Ishikawa (cell line): ENCODE results near the gene ECEL1.

ENCODE experiments used
- CEBPB ChIP-seq: IDR thresholded peaks from 2 replicates; pipeline ENCODE4 v1.6.1; 2012
- CREB1 ChIP-seq: IDR thresholded peaks from 2 replicates; pipeline ENCODE4 v1.6.1; 2012; ENCODE audit warnings: low read depth
- EP300 ChIP-seq: IDR thresholded peaks from 2 replicates; pipeline ENCODE4 v1.6.1; 2012; ENCODE audit warnings: borderline replicate concordance
- FOXM1 ChIP-seq: IDR thresholded peaks from 2 replicates; pipeline ENCODE4 v1.6.1; 2012; ENCODE audit warnings: low read depth, borderline replicate concordance
- MAX ChIP-seq: IDR thresholded peaks from 2 replicates; pipeline ENCODE4 v1.6.1; 2012
- NFIC ChIP-seq: IDR thresholded peaks from 2 replicates; pipeline ENCODE4 v1.6.1; 2012
- RAD21 ChIP-seq: IDR thresholded peaks from 2 replicates; pipeline ENCODE4 v1.6.1; 2012; ENCODE audit warnings: low read depth
- REST ChIP-seq: IDR thresholded peaks from 2 replicates; pipeline ENCODE4 v1.6.1; 2012; ENCODE audit warnings: low read depth, mild to moderate bottlenecking
- TAF1 ChIP-seq: IDR thresholded peaks from 2 replicates; pipeline ENCODE4 v1.6.1; 2012; ENCODE audit warnings: low read depth, mild to moderate bottlenecking
- TCF12 ChIP-seq: IDR thresholded peaks from 2 replicates; pipeline ENCODE4 v1.6.1; 2012; ENCODE audit warnings: low read depth
- TEAD4 ChIP-seq: IDR thresholded peaks from 2 replicates; pipeline ENCODE4 v1.6.1; 2012
- USF1 ChIP-seq: IDR thresholded peaks from 2 replicates; pipeline ENCODE4 v1.6.1; 2012
- YY1 ChIP-seq: IDR thresholded peaks from 2 replicates; pipeline ENCODE4 v1.6.1; 2012; ENCODE audit warnings: low read depth
- ZBTB7A ChIP-seq: IDR thresholded peaks from 2 replicates; pipeline ENCODE4 v1.6.1; 2012; ENCODE audit warnings: low read depth

The ECEL1 gene

GRCh38 chr2:232432598-232433184 lies 54.9 kb downstream of the ECEL1 start:
- TF ChIP-seq TEAD4: no peak
- no peak for TF ChIP-seq RAD21
- TF ChIP-seq MAX: no peak
- TF ChIP-seq ZBTB7A: no peak
- TF ChIP-seq NFIC: no peak
- no peak for TF ChIP-seq CEBPB
- no peak for TF ChIP-seq TCF12
- TF ChIP-seq EP300: no peak
- TF ChIP-seq YY1: no peak
- TF ChIP-seq REST: no peak

GRCh38 chr2:232431705-232432590 lies 55.7 kb downstream of the ECEL1 start:
- TF ChIP-seq ZBTB7A (no peak), TCF12 (no peak), RAD21 (no peak), USF1 (no peak), MAX (no peak), EP300 (no peak), REST (no peak), NFIC (no peak), TAF1 (no peak), CEBPB (no peak), FOXM1 (no peak), YY1 (no peak), TEAD4 (no peak), CREB1 (no peak)
